K562 (cell line): ENCODE measurements around the gene PI4KA. TPM values are rescaled to one million over a fixed set of nuclear protein-coding genes. Genes with fewer than 3 reads are reported as not detected.
A peak's percentile ranks its signal among the peaks of the same experiment; 100 is the strongest.

ENCODE experiments used
- BHLHE40 ChIP-seq: IDR thresholded peaks from 2 replicates; pipeline ENCODE4 v1.6.1; 2011; ENCODE audit warnings: low read length, improper control_type of control experiment
- CHD2 ChIP-seq: IDR thresholded peaks from 2 replicates; pipeline ENCODE4 v1.6.1; 2011; ENCODE audit warnings: low read depth, low read length
- NCOR1 ChIP-seq: fragments of 450-650 bp; IDR thresholded peaks from 2 replicates; pipeline ENCODE4 v1.6.1; 2016; ENCODE audit warnings: mild to moderate bottlenecking, moderate library complexity
- NUFIP1 ChIP-seq: fragments of 450-650 bp; IDR thresholded peaks from 2 replicates; pipeline ENCODE4 v1.6.1; 2018; ENCODE audit not compliant: partially characterized antibody
- POLR2G ChIP-seq: fragments of 200-400 bp; formaldehyde crosslinking; IDR thresholded peaks from 2 replicates; pipeline ENCODE4 v1.6.1; 2017; ENCODE audit warnings: low read depth, mild to moderate bottlenecking, antibody characterized with exemption, low read length, moderate library complexity
- RBM34 ChIP-seq: fragments of 200-400 bp; formaldehyde crosslinking; IDR thresholded peaks from 2 replicates; pipeline ENCODE4 v1.6.1; 2018; ENCODE audit warnings: low read length, borderline replicate concordance; ENCODE audit not compliant: insufficient read depth
- SMAD3 ChIP-seq: fragments of 450-650 bp; formaldehyde crosslinking; conservative IDR thresholded peaks from 2 replicates; pipeline ENCODE4 v1.4.0; 2020; ENCODE audit warnings: mild to moderate bottlenecking
- SRSF3 ChIP-seq: fragments of 200-400 bp; formaldehyde crosslinking; IDR thresholded peaks from 2 replicates; pipeline ENCODE4 v1.6.1; 2016; ENCODE audit warnings: mild to moderate bottlenecking, low read length, moderate library complexity; ENCODE audit not compliant: insufficient read depth
- TBL1XR1 ChIP-seq, 2 experiments: IDR thresholded peaks; 2 replicates each; pipeline ENCODE4 v1.6.1; 2012; ENCODE audit warnings: improper control_type of control experiment in 2 of 2, low read length in 2 of 2, mild to moderate bottlenecking in 1 of 2
- TEAD1 ChIP-seq, 2 experiments: fragments of 450-650 bp in 1 of 2; sonication (generic) in 1 of 2; formaldehyde crosslinking; IDR thresholded peaks; 2 replicates each; pipeline versions ENCODE4 v1.4.0 to v1.8.0; 2020 to 2022; ENCODE audit warnings: mild to moderate bottlenecking in 2 of 2, missing genetic modification reagents in 1 of 2
- U2AF1 ChIP-seq: fragments of 200-400 bp; formaldehyde crosslinking; optimal IDR thresholded peaks from 2 replicates; pipeline ENCODE3; 2017; ENCODE audit warnings: mild to moderate bottlenecking, low read depth, low read length, moderate library complexity
- ZFP91 ChIP-seq: sonication (generic); formaldehyde crosslinking; IDR thresholded peaks from 2 replicates; pipeline ENCODE4 v1.8.0; 2022; ENCODE audit warnings: mild to moderate bottlenecking, missing genetic modification reagents
- ZNF253 ChIP-seq: fragments of 250-450 bp; sonication (Bioruptor Pico); conservative IDR thresholded peaks from 2 replicates; pipeline ENCODE4 v1.6.1; 2021; ENCODE audit warnings: mild to moderate bottlenecking
- ZNF3 ChIP-seq: fragments of 250-450 bp; sonication (Bioruptor Pico); IDR thresholded peaks from 2 replicates; pipeline ENCODE4 v1.5.0; 2021; ENCODE audit warnings: mild to moderate bottlenecking, moderate library complexity
- ZNF586 ChIP-seq: fragments of 450-650 bp; formaldehyde crosslinking; conservative IDR thresholded peaks from 2 replicates; pipeline ENCODE4 v1.4.0; 2020; ENCODE audit warnings: mild to moderate bottlenecking, moderate library complexity
- polyA plus RNA-seq, 8 experiments: library from polyadenylated mRNA; depleted of rRNA in 4 of 8; stranded (reverse) in 5 of 8; unstranded in 3 of 8; fragments of >200 nt; fragmentation: Nextera tagmentation in 2 of 8; fragmentation: Illumina TruSeq in 1 of 8; extraction: Ambion mirVana in 2 of 8; extraction: Trizol in 1 of 8; gene quantifications; 2 replicates each; pipeline versions ENCODE4 v1.2.1 to v1.2.3, GENCODE V29; 2011 to 2014; ENCODE audit warnings: inconsistent platforms in 1 of 8, missing spikeins in 1 of 8
- total RNA-seq, 7 experiments: library from RNA; depleted of rRNA in 6 of 7; stranded (reverse); fragments of >200 nt in 6 of 7; fragmentation: Illumina TruSeq in 2 of 7; extraction: Trizol in 2 of 7; gene quantifications; 2 replicates each; pipeline versions ENCODE4 v1.2.1 to v1.2.3, GENCODE V29; 2011 to 2021; ENCODE audit warnings: low replicate concordance in 1 of 7
- TF ChIP-seq, protein P1 (sequence below): sonication (generic); formaldehyde crosslinking; IDR thresholded peaks from 2 replicates; pipeline ENCODE4 v1.8.0; 2022; ENCODE audit warnings: missing genetic modification reagents, mild to moderate bottlenecking, borderline replicate concordance
- TF ChIP-seq, protein P2 (sequence below), 2 experiments: fragments of 450-650 bp in 1 of 2; sonication (generic) in 1 of 2; formaldehyde crosslinking in 1 of 2; IDR thresholded peaks in 1 of 2; conservative IDR thresholded peaks in 1 of 2; 2 replicates each; pipeline versions ENCODE4 v1.6.1 to v1.8.1; 2016 to 2023; ENCODE audit warnings: mild to moderate bottlenecking in 2 of 2, moderate library complexity in 2 of 2, inconsistent platforms in 1 of 2, missing genetic modification reagents in 1 of 2
- TF ChIP-seq, protein P3 (sequence below), 2 experiments: fragments of 450-650 bp; conservative IDR thresholded peaks; 2 replicates each; pipeline ENCODE4 v1.6.1; 2017; ENCODE audit warnings: mild to moderate bottlenecking in 2 of 2, moderate library complexity in 2 of 2
- TF ChIP-seq, protein P4 (sequence below): sonication (generic); formaldehyde crosslinking; IDR thresholded peaks from 2 replicates; pipeline ENCODE4 v1.8.1; 2023; ENCODE audit warnings: mild to moderate bottlenecking, missing genetic modification reagents

The PI4KA gene
- total and polyA plus RNA-seq, 9 of the 15 experiments (the other 6 are each of a cell fraction or from before 2014, with no cell fraction given): 7.3 to 187 (median 84.7) TPM

DNA sequence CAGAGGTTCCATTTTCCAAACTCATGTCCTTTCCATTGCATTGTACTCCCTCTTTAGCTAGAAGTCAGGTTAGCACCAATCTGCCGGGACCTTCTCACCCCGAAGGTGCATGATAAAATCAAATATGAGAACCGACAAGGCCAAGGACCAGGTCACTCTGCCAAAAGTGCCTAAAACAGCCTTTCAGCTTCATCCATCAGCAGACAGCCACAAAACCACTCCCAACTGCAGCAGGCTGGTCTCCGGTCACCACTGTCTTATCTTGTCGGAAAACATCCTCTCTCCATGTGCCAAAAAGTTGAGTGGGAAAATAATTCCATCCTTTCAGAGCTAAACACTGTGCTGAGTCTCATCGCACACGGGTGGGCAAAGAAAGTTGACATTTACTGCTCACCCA is 1.4 kb downstream of the PI4KA start (continued):
- TF ChIP-seq, protein P1, sequence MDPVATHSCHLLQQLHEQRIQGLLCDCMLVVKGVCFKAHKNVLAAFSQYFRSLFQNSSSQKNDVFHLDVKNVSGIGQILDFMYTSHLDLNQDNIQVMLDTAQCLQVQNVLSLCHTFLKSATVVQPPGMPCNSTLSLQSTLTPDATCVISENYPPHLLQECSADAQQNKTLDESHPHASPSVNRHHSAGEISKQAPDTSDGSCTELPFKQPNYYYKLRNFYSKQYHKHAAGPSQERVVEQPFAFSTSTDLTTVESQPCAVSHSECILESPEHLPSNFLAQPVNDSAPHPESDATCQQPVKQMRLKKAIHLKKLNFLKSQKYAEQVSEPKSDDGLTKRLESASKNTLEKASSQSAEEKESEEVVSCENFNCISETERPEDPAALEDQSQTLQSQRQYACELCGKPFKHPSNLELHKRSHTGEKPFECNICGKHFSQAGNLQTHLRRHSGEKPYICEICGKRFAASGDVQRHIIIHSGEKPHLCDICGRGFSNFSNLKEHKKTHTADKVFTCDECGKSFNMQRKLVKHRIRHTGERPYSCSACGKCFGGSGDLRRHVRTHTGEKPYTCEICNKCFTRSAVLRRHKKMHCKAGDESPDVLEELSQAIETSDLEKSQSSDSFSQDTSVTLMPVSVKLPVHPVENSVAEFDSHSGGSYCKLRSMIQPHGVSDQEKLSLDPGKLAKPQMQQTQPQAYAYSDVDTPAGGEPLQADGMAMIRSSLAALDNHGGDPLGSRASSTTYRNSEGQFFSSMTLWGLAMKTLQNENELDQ (CRISPR knock-in tag): no peak
- TF ChIP-seq, protein P2, sequence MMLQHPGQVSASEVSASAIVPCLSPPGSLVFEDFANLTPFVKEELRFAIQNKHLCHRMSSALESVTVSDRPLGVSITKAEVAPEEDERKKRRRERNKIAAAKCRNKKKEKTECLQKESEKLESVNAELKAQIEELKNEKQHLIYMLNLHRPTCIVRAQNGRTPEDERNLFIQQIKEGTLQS (IDR thresholded peaks at IDR 0.05): no peak
- TF ChIP-seq, protein P2 (CRISPR knock-in tag; conservative IDR thresholded peaks at IDR 0.05): peak; percentile 65
- no peak for TF ChIP-seq NUFIP1
- TF ChIP-seq ZNF586: no peak
- TF ChIP-seq, protein P3, sequence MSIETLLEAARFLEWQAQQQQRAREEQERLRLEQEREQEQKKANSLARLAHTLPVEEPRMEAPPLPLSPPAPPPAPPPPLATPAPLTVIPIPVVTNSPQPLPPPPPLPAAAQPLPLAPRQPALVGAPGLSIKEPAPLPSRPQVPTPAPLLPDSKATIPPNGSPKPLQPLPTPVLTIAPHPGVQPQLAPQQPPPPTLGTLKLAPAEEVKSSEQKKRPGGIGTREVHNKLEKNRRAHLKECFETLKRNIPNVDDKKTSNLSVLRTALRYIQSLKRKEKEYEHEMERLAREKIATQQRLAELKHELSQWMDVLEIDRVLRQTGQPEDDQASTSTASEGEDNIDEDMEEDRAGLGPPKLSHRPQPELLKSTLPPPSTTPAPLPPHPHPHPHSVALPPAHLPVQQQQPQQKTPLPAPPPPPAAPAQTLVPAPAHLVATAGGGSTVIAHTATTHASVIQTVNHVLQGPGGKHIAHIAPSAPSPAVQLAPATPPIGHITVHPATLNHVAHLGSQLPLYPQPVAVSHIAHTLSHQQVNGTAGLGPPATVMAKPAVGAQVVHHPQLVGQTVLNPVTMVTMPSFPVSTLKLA (conservative IDR thresholded peaks at IDR 0.05): no peak
- TF ChIP-seq NCOR1: no peak
- no peak for TF ChIP-seq TEAD1 (CRISPR knock-in tag; IDR thresholded peaks at IDR 0.05)
- TF ChIP-seq, protein P4, sequence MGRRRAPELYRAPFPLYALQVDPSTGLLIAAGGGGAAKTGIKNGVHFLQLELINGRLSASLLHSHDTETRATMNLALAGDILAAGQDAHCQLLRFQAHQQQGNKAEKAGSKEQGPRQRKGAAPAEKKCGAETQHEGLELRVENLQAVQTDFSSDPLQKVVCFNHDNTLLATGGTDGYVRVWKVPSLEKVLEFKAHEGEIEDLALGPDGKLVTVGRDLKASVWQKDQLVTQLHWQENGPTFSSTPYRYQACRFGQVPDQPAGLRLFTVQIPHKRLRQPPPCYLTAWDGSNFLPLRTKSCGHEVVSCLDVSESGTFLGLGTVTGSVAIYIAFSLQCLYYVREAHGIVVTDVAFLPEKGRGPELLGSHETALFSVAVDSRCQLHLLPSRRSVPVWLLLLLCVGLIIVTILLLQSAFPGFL: no peak
- peak; percentile 88 for TF ChIP-seq BHLHE40
- no peak for TF ChIP-seq SMAD3
- no peak for TF ChIP-seq ZNF3 (CRISPR knock-in tag)
- peak in 1 of 2 experiments; percentile 75; a peak in 3 of 4 replicates for TF ChIP-seq TBL1XR1 (IDR thresholded peaks at IDR 0.05; ENCODE audit: low read length in 2 of 2)
- no peak for TF ChIP-seq RBM34
- no peak; the same call in 1 of the 2 replicates for TF ChIP-seq CHD2
- no peak for TF ChIP-seq U2AF1
- no peak for TF ChIP-seq POLR2G
- TF ChIP-seq ZFP91 (CRISPR knock-in tag): no peak
- TF ChIP-seq ZNF253 (CRISPR knock-in tag): no peak
- no peak for TF ChIP-seq SRSF3
